HG03103 (cell line): Measurements from ENCODE around the gene NOXA1.

Experiments
- ATAC-seq: cut with Tn5 transposase; IDR thresholded peaks from one replicate; pipeline ENCODE4 v1.9.1; 2021; ENCODE audit warnings: low read depth; ENCODE audit not compliant: unreplicated experiment

Gene NOXA1

GRCh38 chr9:137387114-137387890 lies 35.9 kb upstream of the NOXA1 start:
- ATAC-seq: no peak

GRCh38 chr9:137387891-137388560 lies 35.2 kb upstream of the NOXA1 start:
- no peak for ATAC-seq

DNA sequence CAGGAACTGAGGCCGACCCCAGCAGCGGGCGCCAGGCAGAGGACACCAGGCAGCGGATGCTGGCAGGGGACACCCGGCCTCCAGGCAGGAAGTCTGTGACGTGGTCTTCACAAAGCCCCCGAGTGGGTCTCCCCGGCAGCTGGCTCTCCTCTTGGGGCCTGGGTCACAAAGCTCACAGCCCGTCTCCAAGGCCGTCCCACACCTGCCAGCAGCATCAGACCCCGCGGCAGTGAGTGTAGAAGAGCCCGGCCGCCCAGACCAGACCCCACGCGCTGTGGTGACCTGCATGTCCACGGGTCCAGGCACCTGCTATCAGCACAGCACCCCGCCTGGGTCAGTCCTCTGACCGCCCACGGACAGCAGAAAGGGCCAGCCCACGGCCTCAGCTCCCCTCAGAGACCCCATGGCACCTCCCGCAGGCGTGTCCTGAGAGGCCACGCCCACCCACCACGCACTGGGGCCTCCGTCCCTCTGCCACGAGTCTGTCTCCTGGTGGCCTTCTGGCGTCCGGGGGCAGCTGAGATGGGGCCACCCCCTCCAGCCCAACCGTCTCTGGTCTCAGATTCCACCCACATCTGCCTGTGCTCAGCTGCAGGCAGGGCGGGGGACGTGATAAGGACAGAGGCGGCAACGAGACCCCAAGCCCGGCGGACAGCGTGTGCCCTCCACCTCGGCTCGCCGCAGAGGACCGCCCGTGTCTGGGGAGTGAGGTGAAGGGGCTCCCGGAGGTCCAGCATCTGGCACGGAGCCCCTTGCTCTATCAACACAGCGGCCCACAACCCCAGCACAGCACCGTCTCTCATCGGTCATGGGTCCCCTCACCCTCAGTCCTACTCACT lies 34.4 kb upstream of the NOXA1 start:
- ATAC-seq: no peak

GRCh38 chr9:137389428-137389746 lies 33.8 kb upstream of the NOXA1 start:
- no peak for ATAC-seq

DNA sequence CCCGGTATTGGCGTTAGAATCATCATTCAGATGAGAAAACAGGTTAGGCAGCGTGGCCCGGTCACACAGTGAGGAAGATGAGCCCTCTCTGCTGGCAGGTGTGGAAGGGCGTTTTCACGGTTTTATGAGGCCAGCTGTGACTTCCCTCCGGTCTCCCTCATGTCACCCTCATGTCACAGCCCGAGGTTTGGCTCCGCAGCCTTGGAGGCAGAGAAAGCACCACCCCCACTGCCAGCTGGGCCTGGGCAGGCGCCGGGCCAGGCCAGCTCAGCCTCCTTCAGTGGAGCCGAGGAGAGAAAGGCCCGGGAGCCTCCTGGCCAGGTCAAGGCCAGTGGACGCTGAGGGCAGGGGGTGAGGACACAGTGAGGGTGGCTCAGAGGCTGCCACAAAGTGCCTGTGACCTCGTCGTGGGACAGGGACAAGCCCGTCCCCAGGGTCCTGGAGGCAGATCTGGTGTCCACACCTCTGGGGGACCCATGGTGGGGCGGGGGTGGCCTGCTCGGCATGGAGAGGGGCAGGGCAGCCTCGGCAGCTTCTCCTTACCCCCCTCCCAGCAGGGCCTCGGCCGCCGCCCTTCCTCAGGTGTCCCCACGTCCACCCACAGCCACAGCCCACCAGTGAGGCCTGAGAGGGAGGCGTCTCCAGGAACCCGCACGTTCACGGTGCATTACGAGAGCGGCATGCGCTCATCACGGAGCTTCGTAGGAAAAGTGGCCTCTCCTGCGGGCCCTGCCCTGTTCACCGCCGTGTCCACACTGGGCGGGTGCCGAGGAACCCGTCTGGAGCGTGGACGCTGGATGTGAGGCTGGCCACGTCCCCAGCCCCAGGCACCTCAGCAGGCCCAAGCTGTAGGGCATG lies 32.4 kb upstream of the NOXA1 start:
- ATAC-seq: no peak

DNA sequence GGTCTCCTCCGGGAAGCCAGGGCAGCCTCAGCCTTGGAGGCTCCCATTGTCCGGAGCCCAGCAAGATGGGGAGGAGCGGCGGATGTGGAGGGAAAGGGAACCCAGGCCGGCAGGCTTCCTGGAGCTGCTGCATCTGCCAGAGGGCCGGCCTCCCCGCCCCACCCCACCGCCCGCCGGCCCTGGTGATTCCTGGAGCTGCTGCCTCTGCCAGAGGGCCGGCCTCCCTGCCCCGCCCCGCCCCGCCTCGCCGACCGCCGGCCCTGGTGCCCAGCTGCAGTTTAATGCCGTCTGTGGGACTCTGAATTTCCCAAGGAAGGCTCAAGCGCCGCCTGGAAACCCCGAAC lies 31.8 kb upstream of the NOXA1 start:
- no peak for ATAC-seq

- no peak for ATAC-seq
These were observed 30.8 kb upstream of the NOXA1 start for GRCh38 chr9:137392232-137393007.

DNA sequence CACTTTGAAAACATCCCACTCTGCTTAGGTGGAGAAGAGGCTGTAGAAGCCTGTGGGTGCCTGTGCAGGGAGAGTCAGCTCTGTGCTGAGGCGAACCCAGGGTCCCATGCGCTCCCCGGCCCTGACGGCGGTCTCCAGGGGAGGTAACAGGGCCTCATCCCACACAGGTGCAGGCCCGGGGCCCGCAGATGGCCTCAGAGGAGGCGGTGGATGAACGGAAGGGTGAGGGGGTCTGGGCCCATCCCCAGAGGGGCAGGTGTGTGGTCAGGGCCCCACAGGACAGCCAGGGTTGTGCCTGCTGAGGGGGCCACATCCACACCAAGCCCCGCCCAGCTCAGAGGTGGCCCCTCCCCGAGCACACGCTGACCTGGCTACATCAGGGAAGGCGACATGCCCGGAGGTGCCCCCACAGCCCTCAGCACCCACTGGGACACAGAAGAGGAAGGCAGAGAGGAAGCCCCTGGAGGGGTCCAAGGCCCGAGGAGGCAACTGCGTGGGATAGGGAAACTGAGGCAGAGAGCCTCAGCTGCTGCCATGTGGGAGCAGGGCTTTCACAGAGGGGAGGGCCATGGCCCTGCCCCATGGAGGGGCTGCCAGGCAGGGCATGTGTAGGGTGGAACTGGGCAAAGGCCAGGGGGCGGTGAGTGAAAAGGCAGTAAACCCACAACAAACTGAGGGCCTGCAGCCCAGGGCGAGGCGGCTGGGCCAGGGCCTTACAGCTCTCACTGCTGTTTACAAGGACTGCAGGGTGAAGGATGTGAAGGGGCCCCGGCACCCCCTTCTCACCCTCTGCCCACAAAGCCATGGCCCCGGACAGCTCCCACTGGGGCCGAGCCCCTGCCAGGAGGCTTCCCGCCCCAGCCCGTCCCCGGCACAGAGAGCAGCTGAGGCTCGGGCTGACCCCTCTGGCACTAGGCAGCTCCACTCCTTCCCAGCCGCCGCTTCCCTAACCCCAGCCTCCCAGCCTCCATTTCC lies 29.7 kb upstream of the NOXA1 start:
- ATAC-seq: no peak

GRCh38 chr9:137394866-137395665 lies 28.1 kb upstream of the NOXA1 start:
- no peak for ATAC-seq

DNA sequence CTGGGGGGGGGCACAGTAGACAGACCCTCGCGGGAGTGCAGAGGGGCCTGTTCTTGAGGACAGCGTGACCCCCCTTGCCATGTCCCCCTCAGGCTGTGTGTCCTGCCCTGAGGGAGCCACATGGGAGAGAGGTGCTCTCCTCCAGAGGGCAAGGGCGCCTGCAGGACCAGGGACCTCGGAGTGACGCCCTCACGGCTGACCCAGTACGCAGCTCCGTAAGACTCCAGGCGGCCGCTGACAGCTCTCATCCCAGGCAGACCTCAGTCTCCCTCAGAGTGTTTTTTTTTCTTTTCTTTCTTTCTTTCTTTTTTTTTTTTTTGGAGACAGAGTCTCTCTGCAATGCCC lies 27.6 kb upstream of the NOXA1 start:
- ATAC-seq: no peak

- ATAC-seq: no peak
These were observed 27.0 kb upstream of the NOXA1 start for GRCh38 chr9:137396227-137396626.

DNA sequence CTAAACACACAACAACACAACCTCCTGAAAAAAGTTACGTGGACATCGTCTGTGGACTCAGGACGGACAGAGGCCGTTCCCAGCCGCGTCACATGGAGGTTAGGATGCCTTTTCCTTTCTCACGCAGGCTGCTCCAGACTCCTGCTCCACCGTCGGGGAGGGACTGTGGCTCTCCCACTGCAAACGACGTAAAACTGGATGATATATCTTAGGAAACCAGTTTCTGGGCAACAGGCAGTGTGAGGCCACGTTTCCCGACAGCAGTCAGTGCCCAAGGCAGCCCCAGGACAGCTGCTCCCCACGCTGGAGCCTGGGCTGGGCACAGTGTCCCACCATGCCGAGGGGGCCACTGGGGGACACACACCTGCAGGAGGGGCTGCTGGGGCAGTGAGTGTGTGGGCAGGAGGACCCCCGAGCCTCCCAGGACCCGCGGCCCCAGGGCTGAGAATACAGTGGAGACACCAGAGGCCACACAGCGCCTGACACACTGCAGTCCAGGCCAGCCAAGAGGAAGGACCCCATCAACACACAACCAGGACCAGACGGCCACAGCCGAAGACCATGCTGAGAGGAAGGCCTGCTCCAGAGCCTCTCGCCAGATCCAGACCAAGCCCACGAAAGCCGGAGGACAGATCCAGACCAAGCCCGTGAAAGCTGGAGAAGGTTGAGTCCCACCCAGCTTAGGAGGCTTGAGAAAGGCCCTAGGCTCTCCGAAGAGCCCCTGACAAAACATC lies 26.4 kb upstream of the NOXA1 start:
- no peak for ATAC-seq

DNA sequence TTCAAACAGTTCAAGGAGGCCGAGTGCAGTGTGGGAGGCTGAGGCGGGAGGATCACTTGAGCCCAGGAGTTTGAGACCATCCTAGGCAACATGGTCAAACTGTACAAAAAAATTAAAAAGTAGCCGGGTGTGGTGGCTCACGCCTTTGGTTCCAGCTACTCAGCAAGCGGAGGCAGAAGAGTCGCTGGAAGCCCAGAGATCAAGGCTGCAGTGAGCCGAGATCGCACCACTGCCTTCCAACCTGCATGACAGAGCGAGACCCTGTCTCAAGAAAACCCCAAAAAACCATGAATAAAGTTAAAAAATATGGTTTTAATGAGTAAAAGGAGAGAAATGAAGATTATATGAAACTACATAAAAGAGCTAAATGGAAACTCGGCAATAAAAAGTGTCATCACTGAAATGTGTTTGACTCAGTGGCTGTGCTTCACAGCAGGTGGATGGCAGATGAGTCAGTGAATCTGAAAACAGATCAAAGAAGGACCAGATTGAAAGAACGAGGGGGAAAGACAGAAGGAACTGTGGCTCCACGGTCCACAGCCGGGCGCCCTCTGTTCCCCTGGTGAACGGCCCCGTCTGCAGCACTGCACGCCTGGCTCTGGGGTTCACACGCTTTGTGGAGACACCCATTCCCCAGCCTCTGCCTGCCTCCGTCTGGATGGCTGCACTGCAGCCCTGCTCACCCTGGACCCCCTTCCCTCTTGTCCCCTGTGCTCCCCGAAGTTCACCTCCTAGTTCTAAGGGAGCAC lies 25.3 kb upstream of the NOXA1 start:
- no peak for ATAC-seq

- ATAC-seq: no peak
These were observed 24.4 kb upstream of the NOXA1 start for GRCh38 chr9:137398561-137399468.

- ATAC-seq: no peak
These were observed 20.4 kb upstream of the NOXA1 start for GRCh38 chr9:137402746-137403145.

- ATAC-seq: no peak
These were observed 19.9 kb upstream of the NOXA1 start for GRCh38 chr9:137403269-137403668.
